GM12878 (cell line): ENCODE data around the gene AIF1. TPM values are rescaled to one million over a fixed set of nuclear protein-coding genes. Genes with fewer than 3 reads are reported as not detected.

Experiments used
- ATF2 ChIP-seq: IDR thresholded peaks from 2 replicates; pipeline ENCODE4 v1.6.1; 2012; ENCODE audit warnings: low read length, inconsistent platforms
- EP300 ChIP-seq, 2 experiments: fragments of 150-350 bp in 1 of 2; IDR thresholded peaks; 2 replicates each; pipeline ENCODE4 v1.6.1; 2011 to 2012; ENCODE audit warnings: low read depth in 2 of 2, low read length in 2 of 2, borderline replicate concordance in 1 of 2, improper control_type of control experiment in 1 of 2, inconsistent platforms in 1 of 2; ENCODE audit not compliant: control insufficient read depth in 1 of 2
- FOXK2 ChIP-seq: fragments of 450-650 bp; IDR thresholded peaks from 2 replicates; pipeline ENCODE4 v1.6.1; 2017; ENCODE audit warnings: mild to moderate bottlenecking, moderate library complexity
- HDAC2 ChIP-seq: fragments of 200-600 bp; sonication (generic); IDR thresholded peaks from 2 replicates; pipeline ENCODE4 v1.6.1; 2017
- JUNB ChIP-seq: IDR thresholded peaks from 2 replicates; pipeline ENCODE4 v1.6.1; 2016; ENCODE audit warnings: antibody characterized with exemption, mild to moderate bottlenecking
- RB1 ChIP-seq: fragments of 450-650 bp; formaldehyde crosslinking; IDR thresholded peaks from 2 replicates; pipeline ENCODE4 v1.6.1; 2017; ENCODE audit warnings: mild to moderate bottlenecking, borderline replicate concordance
- RFX5 ChIP-seq: IDR thresholded peaks from 2 replicates; pipeline ENCODE4 v1.6.1; 2011; ENCODE audit warnings: low read depth, low read length, improper control_type of control experiment
- RUNX3 ChIP-seq: IDR thresholded peaks from 2 replicates; pipeline ENCODE4 v1.6.1; 2012; ENCODE audit warnings: low read length, inconsistent platforms
- SREBF1 ChIP-seq: IDR thresholded peaks from 2 replicates; pipeline ENCODE4 v1.6.1; 2012; ENCODE audit warnings: mild to moderate bottlenecking, low read length
- TCF12 ChIP-seq: IDR thresholded peaks from 2 replicates; pipeline ENCODE4 v1.6.1; 2011; ENCODE audit warnings: low read depth, mild to moderate bottlenecking, low read length
- TCF3 ChIP-seq: IDR thresholded peaks from 2 replicates; pipeline ENCODE4 v1.6.1; 2012; ENCODE audit warnings: low read depth, mild to moderate bottlenecking, low read length, borderline replicate concordance; ENCODE audit not compliant: insufficient read depth
- ZBTB11 ChIP-seq: fragments of 450-650 bp; formaldehyde crosslinking; IDR thresholded peaks from 2 replicates; pipeline ENCODE4 v1.5.0; 2022; ENCODE audit warnings: mild to moderate bottlenecking, missing genetic modification characterization
- ZSCAN29 ChIP-seq: fragments of 450-650 bp; IDR thresholded peaks from 2 replicates; pipeline ENCODE4 v1.6.1; 2017; ENCODE audit warnings: mild to moderate bottlenecking, moderate library complexity
- polyA plus RNA-seq, 11 experiments: library from polyadenylated mRNA; depleted of rRNA in 4 of 11; unstranded in 6 of 11; stranded (reverse) in 5 of 11; fragments of >200 nt; fragmentation: Nextera tagmentation in 4 of 11; fragmentation: Illumina TruSeq in 1 of 11; extraction: Ambion mirVana in 4 of 11; extraction: Trizol in 1 of 11; gene quantifications; 1 replicate in 1 of 11; 2 replicates in 10 of 11; pipeline versions ENCODE4 v1.2.1 to v1.2.3, GENCODE V29; 2011 to 2016; ENCODE audit warnings: inconsistent platforms in 2 of 11, missing spikeins in 2 of 11, low read depth in 1 of 11
- total RNA-seq, 4 experiments: library from RNA; depleted of rRNA in 3 of 4; stranded (reverse); fragments of >200 nt in 3 of 4; fragmentation: Illumina TruSeq in 1 of 4; extraction: Trizol in 1 of 4; gene quantifications; 2 replicates each; pipeline versions ENCODE4 v1.2.1 to v1.2.3, GENCODE V29; 2013 to 2021
- TF ChIP-seq, protein P1 (sequence below): IDR thresholded peaks from 2 replicates; pipeline ENCODE4 v1.6.1; 2011; ENCODE audit warnings: mild to moderate bottlenecking, low read depth, low read length, moderate library complexity; ENCODE audit not compliant: insufficient replicate concordance
- TF ChIP-seq, protein P2 (sequence below): fragments of 450-650 bp; IDR thresholded peaks from 2 replicates; pipeline ENCODE4 v1.6.1; 2017; ENCODE audit warnings: mild to moderate bottlenecking, moderate library complexity
- TF ChIP-seq, protein P3 (sequence below): fragments of 450-650 bp; IDR thresholded peaks from 2 replicates; pipeline ENCODE4 v1.6.1; 2018; ENCODE audit warnings: mild to moderate bottlenecking, low read depth, moderate library complexity; ENCODE audit not compliant: partially characterized antibody

AIF1 gene
- total and polyA plus RNA-seq, 10 of the 15 experiments (the other 5 are each of a cell fraction or from before 2014, with no cell fraction given), result 1.9 to 256 (median 134) TPM

DNA sequence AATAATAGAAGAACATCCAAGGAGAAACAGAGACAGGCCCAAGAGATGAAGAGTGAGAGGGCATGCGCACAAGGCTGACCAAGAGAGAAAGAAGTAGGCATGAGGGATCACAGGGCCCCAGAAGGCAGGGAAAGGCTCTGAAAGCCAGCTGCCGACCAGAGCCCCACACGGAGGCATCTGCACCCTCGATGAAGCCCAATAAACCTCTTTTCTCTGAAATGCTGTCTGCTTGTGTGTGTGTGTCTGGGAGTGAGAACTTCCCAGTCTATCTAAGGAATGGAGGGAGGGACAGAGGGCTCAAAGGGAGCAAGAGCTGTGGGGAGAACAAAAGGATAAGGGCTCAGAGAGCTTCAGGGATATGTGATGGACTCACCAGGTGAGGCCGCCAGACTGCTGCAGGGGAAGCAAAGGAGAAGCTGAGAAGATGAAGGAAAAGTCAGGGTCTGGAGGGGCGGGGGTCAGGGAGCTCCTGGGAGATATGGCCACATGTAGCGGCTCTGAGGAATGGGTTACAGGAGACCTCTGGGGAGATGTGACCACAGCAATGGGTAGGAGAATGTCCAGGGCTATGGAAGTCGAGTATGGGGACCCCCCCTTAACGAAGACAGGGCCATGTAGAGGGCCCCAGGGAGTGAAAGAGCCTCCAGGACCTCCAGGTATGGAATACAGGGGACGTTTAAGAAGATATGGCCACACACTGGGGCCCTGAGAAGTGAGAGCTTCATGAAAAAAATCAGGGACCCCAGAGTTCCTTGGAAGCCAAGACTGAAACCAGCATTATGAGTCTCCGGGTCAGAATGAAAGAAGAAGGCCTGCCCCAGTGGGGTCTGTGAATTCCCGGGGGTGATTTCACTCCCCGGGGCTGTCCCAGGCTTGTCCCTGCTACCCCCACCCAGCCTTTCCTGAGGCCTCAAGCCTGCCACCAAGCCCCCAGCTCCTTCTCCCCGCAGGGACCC is 40.6 kb upstream of the AIF1 start (continued):
- TF ChIP-seq, protein P1, sequence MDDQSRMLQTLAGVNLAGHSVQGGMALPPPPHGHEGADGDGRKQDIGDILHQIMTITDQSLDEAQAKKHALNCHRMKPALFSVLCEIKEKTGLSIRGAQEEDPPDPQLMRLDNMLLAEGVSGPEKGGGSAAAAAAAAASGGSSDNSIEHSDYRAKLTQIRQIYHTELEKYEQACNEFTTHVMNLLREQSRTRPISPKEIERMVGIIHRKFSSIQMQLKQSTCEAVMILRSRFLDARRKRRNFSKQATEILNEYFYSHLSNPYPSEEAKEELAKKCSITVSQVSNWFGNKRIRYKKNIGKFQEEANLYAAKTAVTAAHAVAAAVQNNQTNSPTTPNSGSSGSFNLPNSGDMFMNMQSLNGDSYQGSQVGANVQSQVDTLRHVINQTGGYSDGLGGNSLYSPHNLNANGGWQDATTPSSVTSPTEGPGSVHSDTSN, result peak; percentile 1
- TF ChIP-seq ZBTB11 (CRISPR knock-in tag), result no peak
- no peak for TF ChIP-seq FOXK2
- peak; percentile 78 for TF ChIP-seq JUNB
- TF ChIP-seq HDAC2, result no peak
- TF ChIP-seq, protein P2, sequence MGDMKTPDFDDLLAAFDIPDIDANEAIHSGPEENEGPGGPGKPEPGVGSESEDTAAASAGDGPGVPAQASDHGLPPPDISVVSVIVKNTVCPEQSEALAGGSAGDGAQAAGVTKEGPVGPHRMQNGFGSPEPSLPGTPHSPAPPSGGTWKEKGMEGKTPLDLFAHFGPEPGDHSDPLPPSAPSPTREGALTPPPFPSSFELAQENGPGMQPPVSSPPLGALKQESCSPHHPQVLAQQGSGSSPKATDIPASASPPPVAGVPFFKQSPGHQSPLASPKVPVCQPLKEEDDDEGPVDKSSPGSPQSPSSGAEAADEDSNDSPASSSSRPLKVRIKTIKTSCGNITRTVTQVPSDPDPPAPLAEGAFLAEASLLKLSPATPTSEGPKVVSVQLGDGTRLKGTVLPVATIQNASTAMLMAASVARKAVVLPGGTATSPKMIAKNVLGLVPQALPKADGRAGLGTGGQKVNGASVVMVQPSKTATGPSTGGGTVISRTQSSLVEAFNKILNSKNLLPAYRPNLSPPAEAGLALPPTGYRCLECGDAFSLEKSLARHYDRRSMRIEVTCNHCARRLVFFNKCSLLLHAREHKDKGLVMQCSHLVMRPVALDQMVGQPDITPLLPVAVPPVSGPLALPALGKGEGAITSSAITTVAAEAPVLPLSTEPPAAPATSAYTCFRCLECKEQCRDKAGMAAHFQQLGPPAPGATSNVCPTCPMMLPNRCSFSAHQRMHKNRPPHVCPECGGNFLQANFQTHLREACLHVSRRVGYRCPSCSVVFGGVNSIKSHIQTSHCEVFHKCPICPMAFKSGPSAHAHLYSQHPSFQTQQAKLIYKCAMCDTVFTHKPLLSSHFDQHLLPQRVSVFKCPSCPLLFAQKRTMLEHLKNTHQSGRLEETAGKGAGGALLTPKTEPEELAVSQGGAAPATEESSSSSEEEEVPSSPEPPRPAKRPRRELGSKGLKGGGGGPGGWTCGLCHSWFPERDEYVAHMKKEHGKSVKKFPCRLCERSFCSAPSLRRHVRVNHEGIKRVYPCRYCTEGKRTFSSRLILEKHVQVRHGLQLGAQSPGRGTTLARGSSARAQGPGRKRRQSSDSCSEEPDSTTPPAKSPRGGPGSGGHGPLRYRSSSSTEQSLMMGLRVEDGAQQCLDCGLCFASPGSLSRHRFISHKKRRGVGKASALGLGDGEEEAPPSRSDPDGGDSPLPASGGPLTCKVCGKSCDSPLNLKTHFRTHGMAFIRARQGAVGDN, result no peak
- TF ChIP-seq RB1, result no peak
- TF ChIP-seq, protein P3, sequence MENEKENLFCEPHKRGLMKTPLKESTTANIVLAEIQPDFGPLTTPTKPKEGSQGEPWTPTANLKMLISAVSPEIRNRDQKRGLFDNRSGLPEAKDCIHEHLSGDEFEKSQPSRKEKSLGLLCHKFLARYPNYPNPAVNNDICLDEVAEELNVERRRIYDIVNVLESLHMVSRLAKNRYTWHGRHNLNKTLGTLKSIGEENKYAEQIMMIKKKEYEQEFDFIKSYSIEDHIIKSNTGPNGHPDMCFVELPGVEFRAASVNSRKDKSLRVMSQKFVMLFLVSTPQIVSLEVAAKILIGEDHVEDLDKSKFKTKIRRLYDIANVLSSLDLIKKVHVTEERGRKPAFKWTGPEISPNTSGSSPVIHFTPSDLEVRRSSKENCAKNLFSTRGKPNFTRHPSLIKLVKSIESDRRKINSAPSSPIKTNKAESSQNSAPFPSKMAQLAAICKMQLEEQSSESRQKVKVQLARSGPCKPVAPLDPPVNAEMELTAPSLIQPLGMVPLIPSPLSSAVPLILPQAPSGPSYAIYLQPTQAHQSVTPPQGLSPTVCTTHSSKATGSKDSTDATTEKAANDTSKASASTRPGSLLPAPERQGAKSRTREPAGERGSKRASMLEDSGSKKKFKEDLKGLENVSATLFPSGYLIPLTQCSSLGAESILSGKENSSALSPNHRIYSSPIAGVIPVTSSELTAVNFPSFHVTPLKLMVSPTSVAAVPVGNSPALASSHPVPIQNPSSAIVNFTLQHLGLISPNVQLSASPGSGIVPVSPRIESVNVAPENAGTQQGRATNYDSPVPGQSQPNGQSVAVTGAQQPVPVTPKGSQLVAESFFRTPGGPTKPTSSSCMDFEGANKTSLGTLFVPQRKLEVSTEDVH, result no peak
- 0 out of 2 replicates have a peak, but pooled peaks have one; percentile 14 for TF ChIP-seq TCF12
- no peak for TF ChIP-seq SREBF1
- no peak for TF ChIP-seq RUNX3
- no peak for TF ChIP-seq TCF3
- TF ChIP-seq RFX5, result no peak
- TF ChIP-seq ZSCAN29, result no peak
- no peak for TF ChIP-seq EP300 (IDR thresholded peaks at IDR 0.05; ENCODE audit: borderline replicate concordance in 1 of 2, control insufficient read depth in 1 of 2, low read depth in 2 of 2, low read length in 2 of 2)
- no peak for TF ChIP-seq ATF2
